HG03442 (cell line): ENCODE measurements around the gene FLCN.
"Not testable (repeated sequence)": the region's sequence is repeated elsewhere in the genome, so short reads cannot be mapped to it uniquely, and the experiment has no call there.

Experiments
- ATAC-seq: cut with Tn5 transposase; IDR thresholded peaks from one replicate; pipeline ENCODE4 v1.9.1; 2021; ENCODE audit warnings: mild to moderate bottlenecking, moderate library complexity; ENCODE audit not compliant: unreplicated experiment

Gene FLCN

GRCh38 chr17:17188586-17188985 is 48.4 kb downstream of the FLCN start:
- ATAC-seq, result no peak

- ATAC-seq, result no peak
Measured at GRCh38 chr17:17186551-17187505, 50.1 kb downstream of the FLCN start.

- ATAC-seq, result no peak
Measured at GRCh38 chr17:17186051-17186450, 50.9 kb downstream of the FLCN start.

- not testable (repeated sequence) for ATAC-seq
Measured at GRCh38 chr17:17184985-17185757, 51.8 kb downstream of the FLCN start.

GRCh38 chr17:17183744-17184143 is 53.2 kb downstream of the FLCN start:
- no peak for ATAC-seq

- no peak for ATAC-seq
Measured at GRCh38 chr17:17182598-17183136, 54.3 kb downstream of the FLCN start.

GRCh38 chr17:17181666-17182597 is 55.0 kb downstream of the FLCN start:
- ATAC-seq, result no peak

GRCh38 chr17:17180741-17181525 is 56.0 kb downstream of the FLCN start:
- no peak for ATAC-seq

- ATAC-seq, result no peak
Measured at GRCh38 chr17:17180141-17180603, 56.8 kb downstream of the FLCN start.

GRCh38 chr17:17179371-17179827 is 57.6 kb downstream of the FLCN start:
- peak; percentile 57 for ATAC-seq

GRCh38 chr17:17177176-17177575 is 59.8 kb downstream of the FLCN start:
- no peak for ATAC-seq

GRCh38 chr17:17176341-17176740 is 60.6 kb downstream of the FLCN start:
- ATAC-seq, result no peak

- ATAC-seq, result peak; percentile 32
Measured at GRCh38 chr17:17175917-17176316, 61.1 kb downstream of the FLCN start.

- ATAC-seq, result no peak
Measured at GRCh38 chr17:17175340-17175739, 61.6 kb downstream of the FLCN start.

- ATAC-seq, result no peak
Measured at GRCh38 chr17:17173921-17174320, 63.0 kb downstream of the FLCN start.

GRCh38 chr17:17172990-17173389 is 64.0 kb downstream of the FLCN start:
- no peak for ATAC-seq

GRCh38 chr17:17172001-17172939 is 64.7 kb downstream of the FLCN start:
- ATAC-seq, result no peak

GRCh38 chr17:17171186-17171585 is 65.8 kb downstream of the FLCN start:
- ATAC-seq, result no peak
